GM10248 (cell line): Measurements from ENCODE around the gene BCDIN3D.
A peak's percentile ranks its signal among the peaks of the same experiment; 100 is the strongest.

Experiments used
- CTCF ChIA-PET: fragments of 300-600 bp; sonication (Branson Sonifier 250); formaldehyde crosslinking; extraction: SDS; loops from one replicate; lab custom pipeline; 2021; ENCODE audit warnings: antibody characterized with exemption; lab: Yijun Ruan, JAX
- POLR2A ChIA-PET: fragments of 350-650 bp; sonication (Branson Sonifier 250); formaldehyde crosslinking; extraction: SDS; loops from one replicate; lab custom pipeline; 2020; ENCODE audit warnings: antibody characterized with exemption; lab: Yijun Ruan, JAX
- DNase-seq: peaks from one replicate; pipeline ENCODE4 v3.0.0; 2012; ENCODE audit errors: extremely low spot score
- CTCF ChIP-seq: IDR thresholded peaks from 2 replicates; pipeline ENCODE4 v1.5.1; 2012; ENCODE audit warnings: mild to moderate bottlenecking, low read depth; ENCODE audit errors: extremely low read depth, missing control alignments, control extremely low read depth

The BCDIN3D gene

GRCh38 chr12:49831717-49832116, 11.2 kb downstream of the BCDIN3D start:
- ChIA-PET POLR2A (interaction anchor here (0.6 kb wide), 1 partner anchor 114 kb away, joined by 4 read pairs; no protein-coding TSS in a partner anchor), CTCF (interaction anchor here (1.0 to 2.3 kb wide), 7 partner anchors 12 to 136 kb away, joined by 3 to 8 read pairs (median 4); partner anchors contain the start of gene TMBIM6)
- no peak for DNase-seq
- TF ChIP-seq CTCF: no peak

- ChIA-PET POLR2A (interaction anchor here (0.6 to 1.9 kb wide), 14 partner anchors 11 to 323 kb away, joined by 3 to 12 read pairs (median 4); partner anchors contain the start of genes BCDIN3D and TMBIM6), CTCF (interaction anchor here (1.0 to 5.4 kb wide), 7 partner anchors 11 to 66 kb away, joined by 4 to 55 read pairs (median 6); partner anchors contain the start of gene BCDIN3D)
- DNase-seq: peak; percentile 99
- TF ChIP-seq CTCF: no peak
Measured at GRCh38 chr12:49828133-49829091, 14.5 kb downstream of the BCDIN3D start, which contains the start of gene NCKAP5L. Gene NCKAP5L, minus strand, starts transcription at chr12:49828413. Its CDS starts 24,369 bp downstream, at chr12:49804044.

- DNase-seq: peak; percentile 67
- ChIA-PET CTCF (interaction anchor here (0.9 to 5.4 kb wide), 13 partner anchors 8 to 284 kb away, joined by 3 to 55 read pairs (median 5); partner anchors contain the start of genes BCDIN3D and PRPF40B), POLR2A (interaction anchor here (0.8 to 1.9 kb wide), 7 partner anchors 12 to 280 kb away, joined by 3 to 8 read pairs (median 5); partner anchors contain the start of genes BCDIN3D and TMBIM6)
- TF ChIP-seq CTCF: no peak
Measured at GRCh38 chr12:49827401-49828099, 15.4 kb downstream of the BCDIN3D start.

- no peak for TF ChIP-seq CTCF
- ChIA-PET POLR2A (interaction anchor here (1.0 to 1.9 kb wide), 3 partner anchors 11 to 279 kb away, joined by 3 to 7 read pairs (median 3); partner anchors contain the start of gene TMBIM6), CTCF (interaction anchor here (0.9 to 5.4 kb wide), 11 partner anchors 8 to 284 kb away, joined by 3 to 55 read pairs (median 5); partner anchors contain the start of genes BCDIN3D and PRPF40B)
- no peak for DNase-seq
Measured at GRCh38 chr12:49827051-49827400, 15.9 kb downstream of the BCDIN3D start.

GRCh38 chr12:49825971-49826421, 16.9 kb downstream of the BCDIN3D start:
- CTCF ChIA-PET: interaction anchor here (1.0 to 5.4 kb wide), 9 partner anchors 9 to 285 kb away, joined by 3 to 55 read pairs (median 5); partner anchors contain the start of gene PRPF40B
- DNase-seq: no peak
- POLR2A ChIA-PET: no interaction called here
- TF ChIP-seq CTCF: no peak
